GM12878 (cell line): ENCODE measurements around the gene FBXL2.
"Not testable (repeated sequence)": the region's sequence is repeated elsewhere in the genome, so short reads cannot be mapped to it uniquely, and the experiment has no call there.

Experiments used
- CUX1 ChIP-seq: IDR thresholded peaks from 2 replicates; pipeline ENCODE4 v1.6.1; 2012; ENCODE audit warnings: improper control_type of control experiment, low read depth, low read length; ENCODE audit not compliant: insufficient replicate concordance
- POLR2AphosphoS2 ChIP-seq: IDR thresholded peaks from 2 replicates; pipeline ENCODE4 v1.6.1; 2011; ENCODE audit warnings: low read depth, mild to moderate bottlenecking, low read length, improper control_type of control experiment, moderate library complexity
- SMAD1 ChIP-seq: fragments of 450-650 bp; IDR thresholded peaks from 2 replicates; pipeline ENCODE4 v1.6.1; 2018; ENCODE audit warnings: mild to moderate bottlenecking, low read depth; ENCODE audit not compliant: partially characterized antibody

DNA sequence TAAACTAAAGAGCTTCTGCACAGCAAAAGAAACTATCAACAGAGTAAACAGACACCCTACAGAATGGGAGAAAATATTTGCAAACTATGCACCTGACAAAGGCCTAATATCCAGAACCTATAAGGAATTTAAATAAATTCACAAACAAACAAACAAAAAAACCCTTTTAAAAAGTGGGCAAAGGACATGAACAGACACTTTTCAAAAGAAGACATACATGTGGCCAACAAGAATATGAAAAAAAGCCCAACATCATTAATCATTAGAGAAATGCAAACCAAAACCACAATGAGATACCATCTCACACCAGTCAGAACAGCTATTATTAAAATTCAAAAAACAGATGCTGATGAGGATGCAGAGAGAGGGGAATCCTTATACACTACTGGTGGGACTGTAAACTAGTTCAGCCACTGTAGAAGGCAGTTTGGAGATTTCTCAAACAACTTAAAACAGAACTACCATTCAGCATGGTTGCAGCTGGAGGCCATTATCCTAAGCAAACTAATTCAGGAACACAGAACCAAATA lies 61.8 kb downstream of the FBXL2 start:
- TF ChIP-seq CUX1, SMAD1, POLR2AphosphoS2: not testable (repeated sequence)
